Muscle layer of duodenum (tissue), 2 donors: ENCODE results near the gene ADCY4.
A peak's percentile ranks its signal among the peaks of the same experiment; 100 is the strongest.

Source experiments
- H3K27ac ChIP-seq: one replicate; pipeline ENCODE4 v1.7.0; 2013; ENCODE audit warnings: mild to moderate bottlenecking, low read length
- H3K27me3 ChIP-seq: one replicate; pipeline ENCODE4 v1.7.0; 2013; ENCODE audit warnings: low read depth, mild to moderate bottlenecking, control low read depth, low read length
- H3K36me3 ChIP-seq, 2 donors: one replicate each; pipeline ENCODE4 v1.7.0; 2013; ENCODE audit warnings: low read length in 2 of 2, control low read depth in 1 of 2, mild to moderate bottlenecking in 1 of 2; ENCODE audit not compliant: insufficient read depth in 2 of 2, control insufficient read depth in 1 of 2
- H3K4me1 ChIP-seq, 2 donors: one replicate each; pipeline ENCODE4 v1.7.0; 2013; ENCODE audit warnings: low read length in 2 of 2, mild to moderate bottlenecking in 2 of 2, control low read depth in 1 of 2, moderate library complexity in 1 of 2; ENCODE audit not compliant: insufficient read depth in 2 of 2, control insufficient read depth in 1 of 2
- H3K4me3 ChIP-seq, 2 donors: one replicate each; pipeline ENCODE4 v1.7.0; 2013; ENCODE audit warnings: low read length in 2 of 2, low read depth in 1 of 2, mild to moderate bottlenecking in 1 of 2
- H3K9me3 ChIP-seq, 2 donors: one replicate each; pipeline ENCODE4 v1.7.0; 2013; ENCODE audit warnings: low read length in 2 of 2, control low read depth in 1 of 2, mild to moderate bottlenecking in 1 of 2; ENCODE audit not compliant: control insufficient read depth in 1 of 2
- donor health status: healthy.

The ADCY4 gene

GRCh38 chr14:24324024-24324423 lies 10.8 kb downstream of the ADCY4 start:
- H3K27ac ChIP-seq, result no peak overlapping the region
- no peak overlapping the region for H3K4me3 ChIP-seq
- H3K9me3 ChIP-seq, result no peaks in the 10 kb centered on the region
- H3K4me1 ChIP-seq, result peaks cover 0 to 8% of the 10 kb centered on the region in 2 donors
- no peaks in the 10 kb centered on the region for H3K36me3 ChIP-seq
- H3K27me3 ChIP-seq, result peaks cover 4% of the 10 kb centered on the region

DNA sequence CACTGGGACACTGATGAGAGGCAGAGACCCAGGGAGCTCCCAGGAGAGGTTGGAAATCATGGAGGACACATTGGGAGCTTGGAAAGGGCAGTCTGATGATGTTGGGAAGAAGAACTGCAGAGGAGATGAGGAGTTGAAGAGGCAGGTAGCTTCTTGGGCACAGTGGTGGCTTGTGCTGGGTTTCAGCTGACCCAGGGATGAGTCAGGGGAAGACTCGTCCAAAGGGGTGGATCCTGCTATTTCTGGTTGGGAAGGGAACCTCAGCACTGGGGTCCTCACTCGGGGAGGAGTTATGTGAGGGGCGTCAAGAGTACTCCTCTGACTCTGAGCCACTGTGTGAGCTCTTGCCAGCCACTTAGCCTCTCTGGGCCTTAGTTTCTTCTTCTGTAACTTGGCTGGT lies 11.5 kb downstream of the ADCY4 start:
- Histone ChIP-seq H3K27me3 (peaks cover 4% of the 10 kb centered on the region), H3K36me3 (no peaks in the 10 kb centered on the region), H3K9me3 (no peaks in the 10 kb centered on the region), H3K4me1 (peaks cover 0 to 6% of the 10 kb centered on the region in 2 donors), H3K4me3 (no peak overlapping the region), H3K27ac (no peak overlapping the region)

- Histone ChIP-seq H3K27me3 (peaks cover 4% of the 10 kb centered on the region), H3K36me3 (no peaks in the 10 kb centered on the region), H3K9me3 (no peaks in the 10 kb centered on the region), H3K4me1 (peaks cover 0 to 6% of the 10 kb centered on the region in 2 donors), H3K4me3 (no peak overlapping the region), H3K27ac (no peak overlapping the region)
Measured at GRCh38 chr14:24322672-24323071, 12.2 kb downstream of the ADCY4 start.

DNA sequence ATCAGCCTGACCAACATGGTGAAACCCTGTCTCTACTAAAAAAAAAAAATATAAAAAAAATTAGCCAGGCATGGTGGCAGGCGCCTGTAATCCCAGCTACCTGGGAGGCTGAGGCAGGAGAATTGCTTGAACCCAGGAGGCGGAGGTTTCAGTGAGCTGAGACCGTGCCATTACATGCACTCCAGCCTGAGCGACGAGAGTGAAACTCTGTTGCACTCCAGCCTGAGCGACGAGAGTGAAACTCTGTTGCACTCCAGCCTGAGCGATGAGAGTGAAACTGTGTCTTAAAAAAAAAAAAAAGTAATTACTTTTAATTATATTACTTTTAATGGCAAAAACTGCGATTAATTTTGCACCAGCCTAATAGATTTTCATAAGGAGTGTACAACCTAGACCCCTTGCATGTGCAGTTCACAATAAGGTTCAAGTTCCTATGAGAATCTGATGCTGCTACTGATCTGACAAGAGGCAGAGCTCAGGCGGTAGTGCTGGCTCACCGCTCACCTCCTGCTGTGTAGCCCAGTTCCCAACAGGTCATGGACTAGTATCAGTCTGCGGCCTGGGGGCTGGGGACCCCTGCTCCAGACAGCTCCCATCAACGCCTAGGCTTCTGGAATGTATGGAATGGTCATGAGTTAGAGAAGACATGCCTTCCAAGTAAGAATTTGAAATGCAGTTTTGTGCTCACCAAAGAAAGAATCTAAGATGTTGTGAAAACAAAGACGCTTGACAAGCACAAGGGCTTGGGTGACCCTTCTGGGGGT lies 13.5 kb downstream of the ADCY4 start:
- Histone ChIP-seq H3K27ac (no peak overlapping the region), H3K36me3 (no peaks in the 10 kb centered on the region), H3K9me3 (no peaks in the 10 kb centered on the region), H3K4me1 (peaks cover 0 to 5% of the 10 kb centered on the region in 2 donors), H3K27me3 (peaks cover 4% of the 10 kb centered on the region), H3K4me3 (no peak overlapping the region)

DNA sequence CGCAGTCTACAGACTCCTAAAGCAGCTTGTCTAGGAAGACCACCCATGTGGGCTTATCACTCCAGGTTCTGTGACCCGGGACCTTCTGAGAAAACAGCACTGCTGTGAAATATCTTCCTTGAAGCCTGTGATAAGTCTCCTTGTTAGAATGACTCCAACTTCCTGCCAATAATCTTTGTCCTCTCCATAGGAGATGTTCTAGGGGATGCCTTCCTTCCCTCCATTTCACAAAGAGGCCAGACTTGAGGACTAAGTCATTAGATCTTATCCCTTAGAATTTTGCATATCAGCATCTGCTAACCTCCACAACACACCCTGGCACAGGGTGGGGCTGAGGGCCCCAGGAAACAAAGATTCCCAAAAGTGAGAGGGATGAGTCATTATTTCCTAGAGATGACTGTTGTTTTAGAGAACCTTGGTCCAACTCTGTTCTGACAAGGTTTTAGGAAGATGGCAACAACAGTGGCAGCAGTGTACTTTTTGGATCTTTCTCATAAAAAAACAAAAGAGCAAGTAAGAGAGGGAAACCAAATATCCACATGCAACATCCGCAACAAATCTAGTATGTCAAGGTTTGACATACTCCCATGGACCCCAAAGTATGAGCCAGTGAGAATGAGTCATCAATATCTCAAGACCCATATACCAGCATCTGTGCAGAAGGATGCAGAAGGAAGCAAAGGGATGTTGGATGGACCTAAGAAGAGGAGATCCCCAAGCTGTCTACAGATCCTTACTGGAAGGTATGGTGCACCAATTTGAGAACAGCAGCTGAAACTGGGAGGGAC lies 17.5 kb downstream of the ADCY4 start:
- Histone ChIP-seq H3K27ac (no peak overlapping the region), H3K4me3 (no peak overlapping the region), H3K27me3 (peaks cover 4% of the 10 kb centered on the region), H3K4me1 (peaks cover 9 to 11% of the 10 kb centered on the region in 2 donors), H3K36me3 (no peaks in the 10 kb centered on the region), H3K9me3 (no peaks in the 10 kb centered on the region)

DNA sequence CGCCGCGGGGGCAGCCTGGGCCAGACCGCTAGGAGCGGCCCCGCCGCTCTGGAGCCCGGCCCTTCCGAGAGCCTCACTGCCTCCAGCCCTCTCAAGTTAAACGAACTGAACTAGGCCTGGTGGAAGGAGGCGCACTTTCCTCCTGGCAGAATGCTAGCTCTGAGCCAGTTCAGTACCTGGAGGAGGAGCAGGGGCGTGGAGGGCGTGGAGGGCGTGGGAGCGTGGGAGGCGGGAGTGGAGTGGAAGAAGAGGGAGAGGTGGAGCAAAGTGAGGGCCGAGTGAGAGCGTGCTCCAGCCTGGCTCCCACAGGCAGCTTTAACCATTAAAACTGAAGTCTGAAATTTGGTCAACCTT lies 18.3 kb downstream of the ADCY4 start:
- H3K4me1 ChIP-seq, result peaks cover 9 to 11% of the 10 kb centered on the region in 2 donors
- H3K4me3 ChIP-seq, result peak overlapping the region in 1 of 2 donors; percentile 17
- H3K9me3 ChIP-seq, result no peaks in the 10 kb centered on the region
- no peak overlapping the region for H3K27ac ChIP-seq
- peaks cover 4% of the 10 kb centered on the region for H3K27me3 ChIP-seq
- H3K36me3 ChIP-seq, result peaks cover 0 to 4% of the 10 kb centered on the region in 2 donors

- Histone ChIP-seq H3K27ac (no peak overlapping the region), H3K9me3 (no peaks in the 10 kb centered on the region), H3K4me3 (peak overlapping the region in 1 of 2 donors; percentile 17), H3K27me3 (peaks cover 4% of the 10 kb centered on the region), H3K4me1 (peaks cover 9 to 11% of the 10 kb centered on the region in 2 donors), H3K36me3 (peaks cover 0 to 4% of the 10 kb centered on the region in 2 donors)
Measured at GRCh38 chr14:24315807-24316596, 18.9 kb downstream of the ADCY4 start.

GRCh38 chr14:24315243-24315806 lies 19.5 kb downstream of the ADCY4 start:
- peaks cover 0 to 4% of the 10 kb centered on the region in 2 donors for H3K36me3 ChIP-seq
- peaks cover 4% of the 10 kb centered on the region for H3K27me3 ChIP-seq
- peak overlapping the region in 1 of 2 donors; percentile 9 for H3K4me3 ChIP-seq
- no peak overlapping the region for H3K27ac ChIP-seq
- H3K4me1 ChIP-seq, result peaks cover 11 to 16% of the 10 kb centered on the region in 2 donors
- no peaks in the 10 kb centered on the region for H3K9me3 ChIP-seq

- H3K27ac ChIP-seq, result no peak overlapping the region
- peaks cover 0 to 4% of the 10 kb centered on the region in 2 donors for H3K36me3 ChIP-seq
- H3K9me3 ChIP-seq, result no peaks in the 10 kb centered on the region
- no peaks in the 10 kb centered on the region for H3K27me3 ChIP-seq
- peak overlapping the region in 1 of 2 donors; percentile 9 for H3K4me3 ChIP-seq
- peaks cover 18 to 23% of the 10 kb centered on the region in 2 donors for H3K4me1 ChIP-seq
Measured at GRCh38 chr14:24314377-24315193, 20.3 kb downstream of the ADCY4 start.

GRCh38 chr14:24313913-24314312 lies 21.0 kb downstream of the ADCY4 start:
- no peak overlapping the region for H3K27ac ChIP-seq
- no peak overlapping the region for H3K4me3 ChIP-seq
- H3K4me1 ChIP-seq, result peaks cover 21 to 27% of the 10 kb centered on the region in 2 donors
- H3K9me3 ChIP-seq, result no peaks in the 10 kb centered on the region
- H3K36me3 ChIP-seq, result peaks cover 0 to 4% of the 10 kb centered on the region in 2 donors
- no peaks in the 10 kb centered on the region for H3K27me3 ChIP-seq
